OCI-LY3 (cell line): Measurements from ENCODE around the gene BAIAP3.

Experiments
- H2AFZ ChIP-seq: fragments of 200-600, 300-600 bp; shearing (Covaris generic); 2 replicates; pipeline ENCODE4 v1.6.0; 2014; ENCODE audit warnings: antibody characterized with exemption, low read depth, low read length
- H3K27ac ChIP-seq: fragments of 200-600, 300-600 bp; sonication (generic); 2 replicates; pipeline ENCODE4 v1.5.1; 2014; ENCODE audit warnings: mild to moderate bottlenecking, low read length, moderate library complexity, mixed read lengths
- H3K27me3 ChIP-seq: fragments of 200-600, 300-600 bp; sonication (generic); 2 replicates; pipeline ENCODE4 v1.6.1; 2014; ENCODE audit warnings: low read depth, low read length, mixed read lengths
- H3K36me3 ChIP-seq: fragments of 200-600, 300-600 bp; sonication (generic); replicated peaks from 2 replicates; pipeline ENCODE3; 2014; ENCODE audit warnings: low read depth, low read length, mixed read lengths
- H3K4me1 ChIP-seq: fragments of 300-600, 200-600 bp; sonication (generic); 2 replicates; pipeline ENCODE4 v1.6.1; 2014; ENCODE audit warnings: low read length, mixed read lengths
- H3K4me2 ChIP-seq: fragments of 200-600, 300-600 bp; sonication (generic); 2 replicates; pipeline ENCODE4 v1.6.1; 2014; ENCODE audit warnings: low read length, mixed read lengths
- H3K4me3 ChIP-seq: fragments of 300-600, 200-600 bp; sonication (generic); 2 replicates; pipeline ENCODE4 v1.5.1; 2014; ENCODE audit warnings: antibody characterized with exemption, mild to moderate bottlenecking, low read length, moderate library complexity
- H3K79me2 ChIP-seq: fragments of 300-600, 200-600 bp; shearing (Covaris generic); 2 replicates; pipeline ENCODE4 v1.6.1; 2014; ENCODE audit warnings: mild to moderate bottlenecking, low read length, mixed read lengths
- H3K9ac ChIP-seq: fragments of 300-600, 200-600 bp; shearing (Covaris generic); 2 replicates; pipeline ENCODE4 v1.6.0; 2014; ENCODE audit warnings: mild to moderate bottlenecking, low read length, moderate library complexity
- H3K9me3 ChIP-seq: fragments of 200-600, 300-600 bp; shearing (Covaris generic); 2 replicates; pipeline ENCODE4 v1.6.1; 2014; ENCODE audit warnings: low read length, mixed read lengths; ENCODE audit not compliant: insufficient read depth
- H4K20me1 ChIP-seq: fragments of 200-600, 300-600 bp; sonication (generic); 2 replicates; pipeline ENCODE4 v1.6.1; 2016; ENCODE audit warnings: low read length, mixed read lengths; ENCODE audit not compliant: insufficient read depth
- CTCF ChIP-seq: fragments of 200-600, 300-600 bp; sonication (generic); IDR thresholded peaks from 2 replicates; pipeline ENCODE4 v1.5.1; 2014; ENCODE audit warnings: antibody characterized with exemption, low read length, low read depth
- EZH2phosphoT487 ChIP-seq: fragments of 200-600 bp; shearing (Covaris generic); IDR thresholded peaks from 2 replicates; pipeline ENCODE4 v1.6.1; 2018; ENCODE audit warnings: antibody characterized with exemption, mixed run types, low read depth

The BAIAP3 gene

GRCh38 chr16:1305823-1306222 lies 27.6 kb upstream of the BAIAP3 start:
- Histone ChIP-seq H3K27ac (no peak overlapping the region), H4K20me1 (peaks cover 9% of the 10 kb centered on the region), H3K9me3 (no peaks in the 10 kb centered on the region), H3K9ac (no peak overlapping the region), H3K4me3 (no peak overlapping the region), H3K4me2 (no peak overlapping the region), H3K27me3 (no peaks in the 10 kb centered on the region), H3K36me3 (peaks cover 4% of the 10 kb centered on the region), H3K4me1 (peaks cover 19% of the 10 kb centered on the region), H2AFZ (no peak overlapping the region), H3K79me2 (peaks cover 16% of the 10 kb centered on the region)
- TF ChIP-seq CTCF: no peak
- TF ChIP-seq EZH2phosphoT487: no peak

- H3K9ac ChIP-seq: no peak overlapping the region
- no peak overlapping the region for H2AFZ ChIP-seq
- peaks cover 24% of the 10 kb centered on the region for H3K4me1 ChIP-seq
- H3K36me3 ChIP-seq: peaks cover 4% of the 10 kb centered on the region
- H3K9me3 ChIP-seq: no peaks in the 10 kb centered on the region
- TF ChIP-seq EZH2phosphoT487 (no peak), CTCF (no peak)
- no peak overlapping the region for H3K4me2 ChIP-seq
- H3K4me3 ChIP-seq: no peak overlapping the region
- H3K27me3 ChIP-seq: no peaks in the 10 kb centered on the region
- peaks cover 14% of the 10 kb centered on the region for H4K20me1 ChIP-seq
- no peak overlapping the region for H3K27ac ChIP-seq
- H3K79me2 ChIP-seq: peaks cover 21% of the 10 kb centered on the region
Observed at GRCh38 chr16:1306334-1306733, 27.1 kb upstream of the BAIAP3 start.

- Histone ChIP-seq H3K4me2 (peak overlapping the region; percentile 71), H3K9me3 (no peaks in the 10 kb centered on the region), H4K20me1 (peaks cover 33% of the 10 kb centered on the region), H3K27me3 (no peaks in the 10 kb centered on the region), H3K27ac (peak overlapping the region; percentile 65), H3K4me3 (peak overlapping the region; percentile 88), H3K36me3 (peaks cover 20% of the 10 kb centered on the region), H3K9ac (peak overlapping the region; percentile 67), H3K4me1 (peaks cover 28% of the 10 kb centered on the region), H2AFZ (no peak overlapping the region), H3K79me2 (peaks cover 41% of the 10 kb centered on the region)
- TF ChIP-seq EZH2phosphoT487: no peak
- no peak for TF ChIP-seq CTCF
Observed at GRCh38 chr16:1308036-1308976, 25.1 kb upstream of the BAIAP3 start.

- Histone ChIP-seq H3K9me3 (no peaks in the 10 kb centered on the region), H3K79me2 (peaks cover 50% of the 10 kb centered on the region), H4K20me1 (peaks cover 43% of the 10 kb centered on the region), H3K27me3 (no peaks in the 10 kb centered on the region), H3K4me2 (peak within 1 kb of the TSS; percentile 98), H2AFZ (peak within 1 kb of the TSS; percentile 91; the same call in 1 of the 2 replicates), H3K36me3 (peaks cover 26% of the 10 kb centered on the region), H3K9ac (peak within 1 kb of the TSS; percentile 96), H3K4me3 (peak within 1 kb of the TSS; percentile 91), H3K27ac (peak within 1 kb of the TSS; percentile 84), H3K4me1 (peaks cover 19% of the 10 kb centered on the region)
- no peak for TF ChIP-seq EZH2phosphoT487
- no peak for TF ChIP-seq CTCF
Observed at GRCh38 chr16:1308977-1309885, 24.2 kb upstream of the BAIAP3 start, which contains the start of gene UBE2I. UBE2I (plus strand) TSS chr16:1309636; CDS start chr16:1314031, 4,395 bp downstream.
